ENCODE data around the gene ZBTB16.

DNA sequence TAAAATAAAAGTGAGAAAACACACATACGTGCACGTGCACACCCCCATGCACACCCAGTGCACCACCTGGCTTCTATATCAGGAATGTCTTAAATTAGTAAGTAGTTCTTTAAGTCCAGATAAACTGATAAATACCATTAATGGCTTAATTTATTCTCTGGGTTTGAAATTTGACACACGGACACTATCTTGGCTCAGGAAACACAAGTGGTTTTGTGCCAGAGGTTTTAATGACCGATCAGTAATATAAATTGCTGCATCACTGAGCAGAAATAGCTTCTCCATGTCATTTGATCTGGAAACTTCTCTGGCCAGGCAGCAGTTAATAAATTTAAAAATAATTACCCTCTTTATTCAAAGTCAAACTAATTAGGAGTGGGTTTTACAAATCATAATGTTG lies 135.2 kb downstream of the ZBTB16 start:
- TF ChIP-seq CTCF (IDR thresholded peaks at IDR 0.05) = peak in 1 of 6 experiments; percentile 7
- TF ChIP-seq POLR2A (IDR thresholded peaks at IDR 0.05) = no peak

All from adrenal gland (tissue), 5 donors.